PC-9 (cell line): ENCODE data around the gene LRRC32. TPM values are rescaled to one million over a fixed set of nuclear protein-coding genes. Genes with fewer than 3 reads are reported as not detected.

ENCODE experiments used
- BruUV-seq: library from RNA; stranded (reverse); fragments of 400-500 nt; replicated peaks from 2 replicates; lab custom pipeline; 2021; lab: Mats Ljungman, UMichigan
- CTCF ChIA-PET: fragments of 300-600 bp; sonication (Branson Sonifier 250); formaldehyde crosslinking; loops from one replicate; lab custom pipeline; 2022; ENCODE audit warnings: antibody characterized with exemption; lab: Charles Lee
- POLR2A ChIA-PET: fragments of 300-600 bp; sonication (Branson Sonifier 250); formaldehyde crosslinking; loops from one replicate; lab custom pipeline; 2022; ENCODE audit warnings: antibody characterized with exemption; ENCODE audit not compliant: unreplicated experiment; lab: Charles Lee
- DNase-seq, 2 experiments: peaks; one replicate each; pipeline versions ENCODE4 v3.0.0 to v3.0.0-alpha.2; 2015 to 2022; ENCODE audit warnings: mixed read lengths in 1 of 2
- H2AFZ ChIP-seq: fragments of 200-600 bp; sonication (generic); 2 replicates; pipeline ENCODE4 v1.8.1; 2017; ENCODE audit warnings: antibody characterized with exemption
- H3F3A ChIP-seq: fragments of 200-600 bp; sonication (generic); 2 replicates; pipeline ENCODE4 v1.8.1; 2017; ENCODE audit warnings: antibody characterized with exemption, mild to moderate bottlenecking, low read depth; ENCODE audit not compliant: insufficient read depth
- H3K27ac ChIP-seq: fragments of 200-600 bp; sonication (generic); 2 replicates; pipeline ENCODE4 v1.6.1; 2016; ENCODE audit warnings: mixed run types
- H3K27me3 ChIP-seq: fragments of 200-600 bp; sonication (generic); 2 replicates; pipeline ENCODE4 v1.6.1; 2016; ENCODE audit warnings: low read depth, mixed run types; ENCODE audit not compliant: insufficient read depth
- H3K36me3 ChIP-seq: fragments of 200-600 bp; sonication (generic); 2 replicates; pipeline ENCODE4 v1.6.1; 2016; ENCODE audit warnings: low read depth, mixed run types
- H3K4me1 ChIP-seq: fragments of 200-600 bp; sonication (generic); replicated peaks from 2 replicates; pipeline ENCODE4 v1.6.1; 2016; ENCODE audit warnings: mixed run types; ENCODE audit not compliant: insufficient read depth
- H3K4me2 ChIP-seq: fragments of 200-600 bp; sonication (generic); 2 replicates; pipeline ENCODE4 v1.6.1; 2017; ENCODE audit warnings: mixed run types
- H3K4me3 ChIP-seq: fragments of 200-600 bp; sonication (generic); 2 replicates; pipeline ENCODE4 v1.6.1; 2016; ENCODE audit warnings: mixed run types
- H3K79me2 ChIP-seq: fragments of 200-600 bp; sonication (generic); 2 replicates; pipeline ENCODE4 v1.6.1; 2017; ENCODE audit warnings: low read depth, mixed run types
- H3K9me2 ChIP-seq: fragments of 200-600 bp; sonication (generic); 2 replicates; pipeline ENCODE4 v1.8.1; 2017; ENCODE audit warnings: mild to moderate bottlenecking; ENCODE audit not compliant: insufficient read depth
- H3K9me3 ChIP-seq: fragments of 200-600 bp; sonication (generic); 2 replicates; pipeline ENCODE4 v1.8.1; 2016; ENCODE audit warnings: low read depth; ENCODE audit not compliant: insufficient read depth
- H4K20me1 ChIP-seq: fragments of 200-600 bp; sonication (generic); 2 replicates; pipeline ENCODE4 v1.8.1; 2017; ENCODE audit not compliant: insufficient read depth
- EZH2 ChIP-seq: fragments of 200-600 bp; sonication (generic); IDR thresholded peaks from 2 replicates; pipeline ENCODE4 v1.8.0; 2017; ENCODE audit warnings: antibody characterized with exemption, low read depth
- intact Hi-C: fragments of 100-400 bp; cut with micrococcal nuclease; formaldehyde crosslinking; loops from one replicate; pipeline ENCODE4 v1.10.0; 2022; ENCODE audit not compliant: unreplicated experiment
- total RNA-seq: library from RNA; stranded (reverse); gene quantifications from 2 replicates; pipeline ENCODE4 v1.2.3, GENCODE V29; 2021
- TF ChIP-seq, protein P1 (sequence below): fragments of 200-600 bp; sonication (generic); conservative IDR thresholded peaks from 2 replicates; pipeline ENCODE4 v1.6.1; 2017; ENCODE audit warnings: mixed run types, antibody characterized with exemption, mild to moderate bottlenecking, moderate library complexity

The LRRC32 gene
- total RNA-seq, 1 experiment from 2014 or later, result not detected

DNA sequence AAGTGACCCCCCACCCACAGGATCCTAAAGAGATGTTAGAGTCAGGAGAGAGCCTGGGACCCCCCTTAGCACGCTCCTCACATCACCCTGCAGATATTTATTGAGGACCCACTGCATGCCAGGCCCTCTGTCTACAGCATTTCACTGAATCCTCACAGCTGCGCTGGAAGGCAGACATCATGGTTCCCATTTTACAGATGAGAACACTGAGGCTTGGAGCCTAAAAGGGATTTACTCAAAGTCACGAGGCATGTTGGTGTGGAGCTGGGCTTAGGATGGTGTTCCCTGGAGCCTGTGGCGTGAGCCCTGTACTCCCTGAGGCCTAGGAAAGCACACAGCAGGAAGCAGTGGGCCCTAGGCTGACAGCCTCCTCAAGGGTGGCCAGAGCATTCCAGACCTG is 39.2 kb upstream of the LRRC32 start:
- Histone ChIP-seq H3K9me2 (no peaks in the 10 kb centered on the region), H3K4me1 (no peaks in the 10 kb centered on the region), H3K79me2 (no peaks in the 10 kb centered on the region), H3K27ac (no peak overlapping the region), H2AFZ (no peak overlapping the region), H4K20me1 (no peaks in the 10 kb centered on the region), H3K36me3 (no peaks in the 10 kb centered on the region), H3K4me2 (no peak overlapping the region), H3F3A (no peaks in the 10 kb centered on the region), H3K27me3 (no peaks in the 10 kb centered on the region), H3K9me3 (no peaks in the 10 kb centered on the region), H3K4me3 (no peak overlapping the region)
- BruUV-seq, result no TSS peak
- intact Hi-C loops, result no loop called here
- no peak for DNase-seq
- ChIA-PET CTCF (no interaction called here), POLR2A (no interaction called here)
- TF ChIP-seq, protein P1, sequence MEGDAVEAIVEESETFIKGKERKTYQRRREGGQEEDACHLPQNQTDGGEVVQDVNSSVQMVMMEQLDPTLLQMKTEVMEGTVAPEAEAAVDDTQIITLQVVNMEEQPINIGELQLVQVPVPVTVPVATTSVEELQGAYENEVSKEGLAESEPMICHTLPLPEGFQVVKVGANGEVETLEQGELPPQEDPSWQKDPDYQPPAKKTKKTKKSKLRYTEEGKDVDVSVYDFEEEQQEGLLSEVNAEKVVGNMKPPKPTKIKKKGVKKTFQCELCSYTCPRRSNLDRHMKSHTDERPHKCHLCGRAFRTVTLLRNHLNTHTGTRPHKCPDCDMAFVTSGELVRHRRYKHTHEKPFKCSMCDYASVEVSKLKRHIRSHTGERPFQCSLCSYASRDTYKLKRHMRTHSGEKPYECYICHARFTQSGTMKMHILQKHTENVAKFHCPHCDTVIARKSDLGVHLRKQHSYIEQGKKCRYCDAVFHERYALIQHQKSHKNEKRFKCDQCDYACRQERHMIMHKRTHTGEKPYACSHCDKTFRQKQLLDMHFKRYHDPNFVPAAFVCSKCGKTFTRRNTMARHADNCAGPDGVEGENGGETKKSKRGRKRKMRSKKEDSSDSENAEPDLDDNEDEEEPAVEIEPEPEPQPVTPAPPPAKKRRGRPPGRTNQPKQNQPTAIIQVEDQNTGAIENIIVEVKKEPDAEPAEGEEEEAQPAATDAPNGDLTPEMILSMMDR, result no peak
- TF ChIP-seq EZH2, result no peak

DNA sequence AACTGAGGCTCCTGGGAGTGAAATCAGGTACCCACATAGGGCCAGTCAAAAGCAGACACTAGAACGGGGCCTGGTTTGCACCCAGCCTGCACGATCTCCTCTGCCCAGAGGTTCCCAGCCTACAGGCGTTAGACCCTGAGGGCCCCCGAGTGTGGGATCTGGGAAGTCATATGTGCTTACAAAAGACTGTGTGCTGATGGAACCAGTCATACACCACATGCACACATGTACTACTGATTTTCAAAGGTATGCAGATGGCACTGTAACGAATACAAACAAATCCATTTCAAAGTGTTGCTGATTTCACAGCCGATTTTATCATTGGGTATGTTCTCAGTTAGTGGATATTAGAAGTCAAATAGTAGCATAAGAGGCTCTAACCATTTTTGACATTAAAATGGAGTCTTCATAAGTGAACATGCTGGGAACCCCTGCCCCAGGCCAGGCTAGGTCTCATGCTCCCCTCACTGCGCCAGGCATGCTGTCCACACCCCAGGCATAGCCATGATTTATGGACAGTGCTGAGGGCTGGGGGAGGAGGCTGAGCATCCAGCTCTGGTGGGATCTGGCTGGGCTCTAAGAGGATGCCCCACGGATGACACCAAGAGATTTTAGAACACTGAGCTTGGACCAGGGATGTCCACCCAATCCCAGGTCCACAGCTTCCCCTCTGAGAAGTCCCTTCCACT is 38.6 kb upstream of the LRRC32 start:
- Histone ChIP-seq H3K27ac (no peak overlapping the region), H3K9me2 (no peaks in the 10 kb centered on the region), H3K9me3 (no peaks in the 10 kb centered on the region), H3F3A (no peaks in the 10 kb centered on the region), H3K36me3 (no peaks in the 10 kb centered on the region), H3K27me3 (no peaks in the 10 kb centered on the region), H4K20me1 (no peaks in the 10 kb centered on the region), H3K4me2 (no peak overlapping the region), H3K4me1 (no peaks in the 10 kb centered on the region), H2AFZ (no peak overlapping the region), H3K4me3 (no peak overlapping the region), H3K79me2 (no peaks in the 10 kb centered on the region)
- DNase-seq, result no peak
- TF ChIP-seq EZH2, result no peak
- TF ChIP-seq, protein P1, result no peak
- POLR2A ChIA-PET, result no interaction called here
- CTCF ChIA-PET, result no interaction called here
- BruUV-seq, result no TSS peak
- intact Hi-C loops, result no loop called here

DNA sequence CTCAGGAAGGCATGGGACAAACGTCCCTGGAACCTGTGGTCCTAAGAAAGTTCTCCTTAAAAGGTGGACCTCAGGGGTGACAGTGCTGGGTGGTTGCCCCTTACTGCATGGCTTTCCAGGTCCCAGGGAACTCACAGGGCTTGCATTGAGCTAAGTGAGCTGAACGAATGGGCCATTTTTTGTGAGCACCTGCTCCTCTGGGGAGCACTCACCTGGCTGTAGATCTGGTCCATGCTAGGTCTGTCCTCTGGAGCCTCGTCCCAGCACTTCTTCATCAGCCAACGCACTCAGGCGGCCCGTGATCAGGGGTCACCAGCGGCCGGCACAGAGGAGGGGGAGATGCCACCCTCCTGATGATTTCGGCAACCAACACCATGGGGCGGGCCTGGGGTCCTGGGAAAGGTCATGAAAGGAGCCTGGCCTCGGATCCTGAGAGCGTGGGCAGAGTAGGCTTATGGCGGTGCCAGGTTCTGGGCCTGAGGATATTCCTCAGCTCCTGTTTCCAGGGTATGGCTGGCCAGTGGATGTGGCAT is 36.8 kb upstream of the LRRC32 start:
- Histone ChIP-seq H3K4me2 (no peak overlapping the region), H3K27me3 (no peaks in the 10 kb centered on the region), H3K4me3 (no peak overlapping the region), H3K4me1 (peaks cover 6% of the 10 kb centered on the region), H4K20me1 (no peaks in the 10 kb centered on the region), H3K36me3 (no peaks in the 10 kb centered on the region), H3K9me3 (no peaks in the 10 kb centered on the region), H3K9me2 (no peaks in the 10 kb centered on the region), H2AFZ (no peak overlapping the region), H3K27ac (no peak overlapping the region), H3F3A (no peaks in the 10 kb centered on the region), H3K79me2 (no peaks in the 10 kb centered on the region)
- POLR2A ChIA-PET, result no interaction called here
- intact Hi-C loops, result no loop called here
- no peak for DNase-seq
- BruUV-seq, result no TSS peak
- CTCF ChIA-PET, result no interaction called here
- TF ChIP-seq EZH2, result no peak
- TF ChIP-seq, protein P1, result no peak
